CD4-positive, alpha-beta T cell treated with Interleukin-6 for 4 hours (primary cell): Measurements from ENCODE around the gene GOLGA6B.
"Not testable (repeated sequence)": the region's sequence is repeated elsewhere in the genome, so short reads cannot be mapped to it uniquely, and the experiment has no call there.

ENCODE experiments used
- DNase-seq: peaks from one replicate; pipeline ENCODE4 v3.0.0-alpha.2; 2020; ENCODE audit warnings: mixed read lengths

GOLGA6B gene

DNA sequence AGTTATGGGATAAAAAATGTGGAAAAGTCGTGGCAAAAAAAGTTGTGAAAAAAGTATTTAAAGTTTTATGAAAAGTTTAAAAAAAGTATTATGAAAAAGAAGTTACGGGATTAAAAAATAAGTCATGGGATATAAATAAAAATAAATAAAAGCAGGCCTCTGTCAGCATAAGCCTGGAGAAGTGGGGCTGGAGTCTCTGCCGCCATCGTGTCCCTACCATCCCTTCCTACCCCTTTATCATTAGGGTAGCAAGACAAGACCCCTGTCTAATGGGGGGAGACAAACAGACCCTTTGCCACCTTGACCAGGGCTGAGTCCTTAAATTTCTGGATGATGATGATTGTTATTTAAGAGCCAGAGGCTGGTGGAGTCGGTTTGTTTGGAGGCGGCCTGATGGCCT, 15.3 kb downstream of the GOLGA6B start:
- DNase-seq: not testable (repeated sequence)

DNA sequence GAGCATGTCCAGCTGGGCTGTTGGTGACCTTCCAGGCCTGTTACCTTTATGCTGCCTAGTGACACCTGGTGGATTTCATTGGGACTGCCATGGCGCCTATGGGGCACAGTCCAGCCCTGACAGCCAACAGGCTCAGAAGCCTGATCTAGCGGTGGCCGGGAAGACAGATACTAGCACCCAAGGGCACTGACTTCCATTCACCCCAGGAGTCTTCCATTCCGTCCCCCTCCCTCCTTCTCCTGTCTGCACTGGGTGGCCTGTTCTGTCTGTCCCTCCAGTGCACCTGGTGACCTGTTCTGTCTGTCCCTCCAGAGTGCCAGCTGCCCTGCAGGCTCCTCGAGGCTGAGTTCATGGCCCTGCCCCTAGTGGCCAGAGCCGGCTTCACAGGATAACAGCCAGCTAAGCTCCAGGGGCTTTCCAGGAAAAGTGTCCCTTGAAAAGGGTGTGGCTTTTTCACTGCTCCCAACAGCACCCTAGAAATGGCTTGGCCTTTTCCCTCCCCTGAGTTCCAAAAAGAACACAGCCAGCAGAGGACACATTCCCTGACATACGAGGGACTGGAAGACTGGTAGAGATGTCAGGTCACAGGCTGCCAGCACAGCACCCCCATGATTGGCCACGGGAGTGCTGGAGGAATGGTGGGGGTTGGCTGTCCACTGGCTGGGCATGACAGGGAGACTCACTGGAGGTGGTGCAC, 16.3 kb downstream of the GOLGA6B start:
- DNase-seq: peak; percentile 67

DNA sequence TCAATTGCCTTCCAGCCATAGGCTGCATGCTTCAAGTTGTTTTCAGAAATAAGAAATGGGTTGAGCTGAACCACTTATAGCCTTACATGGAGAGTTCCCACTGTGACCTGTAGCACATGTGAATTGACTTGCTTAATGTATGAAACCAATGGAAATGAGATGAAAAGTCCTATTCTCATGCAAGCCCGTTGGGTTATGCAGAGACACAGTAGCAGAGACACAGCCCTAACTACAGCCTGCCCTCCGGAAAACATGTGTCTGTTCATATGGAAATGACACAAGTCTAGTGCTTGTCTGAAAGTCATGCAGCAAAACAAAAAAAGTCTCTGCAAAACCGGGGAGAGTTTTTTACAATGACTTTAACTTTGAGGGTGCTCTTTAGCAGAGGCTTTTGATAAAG, 17.0 kb downstream of the GOLGA6B start:
- no peak for DNase-seq

DNA sequence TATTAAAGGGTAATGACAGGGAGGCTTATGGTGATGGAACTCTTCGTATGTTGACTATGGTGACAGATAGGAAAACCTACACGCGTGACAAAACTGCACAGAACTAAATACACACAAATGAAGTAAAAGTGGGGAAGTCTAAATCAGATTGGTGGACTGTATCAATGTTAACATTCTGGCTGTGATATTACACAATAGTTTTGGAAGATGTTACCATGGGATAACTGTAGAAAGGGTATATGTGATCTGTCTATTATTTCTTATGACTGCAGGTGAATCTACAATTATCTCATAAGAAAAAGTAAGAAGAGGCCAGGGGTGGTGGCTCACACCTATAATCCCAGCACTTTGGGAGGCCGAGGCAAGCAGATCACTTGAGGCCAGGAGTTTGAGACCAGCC, 22.3 kb downstream of the GOLGA6B start:
- no peak for DNase-seq

- no peak for DNase-seq
These were observed 26.4 kb downstream of the GOLGA6B start for GRCh38 chr15:72680931-72681330.

DNA sequence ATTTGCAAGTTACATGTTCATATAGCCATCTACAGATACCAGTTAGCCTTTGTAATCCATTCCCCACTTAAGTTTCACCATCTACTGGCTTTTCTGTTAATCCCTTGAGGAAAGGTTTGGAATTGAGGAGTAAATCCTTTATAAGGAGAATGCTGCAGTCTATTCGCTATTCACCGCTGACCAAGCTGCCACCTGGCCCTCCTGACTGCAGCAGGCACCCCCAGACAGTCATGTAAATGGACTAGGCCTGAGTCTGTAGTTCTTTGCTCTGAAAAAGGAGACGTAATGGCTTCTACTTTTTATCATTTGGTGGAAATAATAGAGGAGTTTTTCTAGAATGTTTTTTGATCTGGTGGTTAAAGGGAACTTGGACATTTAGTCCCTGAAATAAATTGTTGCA, 28.3 kb downstream of the GOLGA6B start:
- DNase-seq: no peak

DNA sequence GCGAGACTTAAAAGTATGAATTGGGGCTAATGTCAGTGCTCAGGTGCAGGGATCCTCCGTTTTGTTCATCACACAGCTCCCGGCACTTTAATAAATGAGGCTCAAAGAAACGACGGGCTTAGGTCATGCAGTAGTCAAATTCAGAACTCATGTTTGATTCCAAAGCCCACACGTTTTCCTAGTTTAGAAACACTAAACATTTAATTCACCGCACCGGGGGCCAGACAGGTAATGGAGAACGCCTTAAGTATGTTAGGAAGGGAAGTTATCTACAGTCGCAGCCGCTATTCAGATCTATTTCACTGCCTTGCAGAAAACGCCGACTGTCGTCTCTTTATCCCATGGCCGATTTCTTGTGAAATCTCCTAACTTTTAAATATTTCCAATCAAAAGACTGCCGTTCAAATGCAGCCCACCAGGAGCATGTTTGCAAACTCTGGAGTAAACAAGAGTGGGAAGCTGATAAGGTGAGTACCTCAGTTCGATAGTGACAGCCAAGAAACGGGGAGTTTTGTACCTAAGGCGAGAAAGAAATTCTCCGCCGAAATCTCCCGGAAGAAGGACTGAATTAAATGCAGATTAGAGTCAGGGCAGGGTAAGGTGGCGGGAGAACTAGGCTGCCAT, 30.9 kb downstream of the GOLGA6B start:
- no peak for DNase-seq

DNA sequence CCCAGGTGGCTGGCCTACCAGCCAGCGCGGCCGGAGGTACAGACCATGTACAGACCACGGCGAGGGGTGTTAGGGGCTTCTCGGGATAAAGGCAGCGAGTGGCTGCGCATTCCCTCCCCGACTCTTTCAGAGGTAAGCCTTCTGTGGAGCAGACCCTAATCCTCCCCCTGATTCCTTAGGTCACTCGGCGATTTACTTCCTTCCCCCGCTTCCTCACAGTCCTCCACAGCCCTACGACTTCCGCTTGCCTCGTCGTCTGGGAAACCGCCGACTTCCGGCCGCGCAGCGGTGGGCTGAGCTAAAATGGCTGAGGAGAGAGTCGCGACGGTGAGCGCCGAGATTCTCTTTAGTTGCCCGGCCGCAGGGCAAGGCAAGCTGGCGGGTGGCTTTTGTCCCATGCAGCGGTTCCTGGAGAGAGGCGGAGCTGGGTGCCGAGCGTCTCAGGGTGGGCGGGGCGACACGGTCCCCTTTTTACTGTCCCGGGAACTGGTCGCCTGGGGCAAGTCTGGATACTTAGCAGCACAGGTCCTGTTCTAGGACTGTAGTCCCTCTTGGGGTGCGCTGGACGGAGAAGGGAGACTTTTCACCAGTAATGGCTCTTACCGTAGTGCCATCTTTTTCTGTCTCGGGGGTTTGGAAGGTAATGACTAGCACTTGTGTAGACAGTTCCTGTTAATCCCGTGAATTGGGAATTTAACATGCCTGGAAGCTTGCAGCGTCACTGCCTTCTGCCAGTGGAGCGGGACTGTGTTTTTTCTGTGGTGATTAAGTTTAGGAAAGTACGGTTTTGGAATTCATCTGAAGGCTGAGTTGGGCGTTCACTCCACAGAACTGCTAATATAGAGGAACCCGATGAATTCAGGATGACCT, 31.7 kb downstream of the GOLGA6B start, which contains the start of the genes BBS4 and HIGD2B:
Gene BBS4, plus strand, starts transcription at position 283 of the 870 bp plus-strand sequence. Its CDS starts 21 bp downstream, at position 304.
Gene HIGD2B, minus strand, starts transcription at position 258 of the 870 bp plus-strand sequence. CDS start 9,808 bp downstream, outside the sequence.
- peak; percentile 85 for DNase-seq

DNA sequence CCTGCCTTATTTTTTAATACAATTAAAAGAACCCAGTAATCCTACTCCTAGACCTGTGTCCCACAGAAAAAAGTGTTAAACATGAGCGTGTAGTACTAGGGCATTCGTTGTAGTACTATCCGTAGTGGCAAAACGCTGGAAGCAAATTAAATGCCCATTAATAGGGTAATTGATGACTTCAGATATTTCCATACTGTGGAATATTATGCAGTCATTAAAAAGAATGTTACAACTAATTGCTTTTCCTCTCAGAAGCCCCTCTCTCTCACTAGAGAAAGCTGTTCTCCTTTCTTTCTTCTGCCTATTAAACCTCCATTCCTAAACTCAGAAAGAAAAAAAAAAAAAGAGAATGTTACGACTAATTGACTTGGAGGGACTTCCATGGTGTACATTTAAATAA, 34.2 kb downstream of the GOLGA6B start:
- DNase-seq: no peak

DNA sequence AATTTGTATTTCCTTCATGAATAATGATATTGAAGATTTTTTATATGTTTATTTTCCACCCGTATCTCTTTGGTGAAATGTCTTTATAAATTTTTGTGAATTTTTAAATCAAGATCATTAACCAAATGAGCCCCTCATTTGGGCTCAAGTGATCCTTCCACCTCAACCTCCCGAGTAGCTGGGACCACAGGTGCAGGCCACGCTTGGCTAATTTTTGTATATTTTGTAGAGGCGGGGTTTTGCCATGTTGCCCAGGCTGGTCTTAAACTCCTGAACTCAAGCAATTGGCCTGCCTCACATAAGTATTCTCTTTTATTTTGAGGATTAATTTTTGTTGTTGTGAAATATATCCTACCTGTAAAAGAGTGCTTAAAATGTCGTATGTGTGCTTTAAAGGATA, 36.4 kb downstream of the GOLGA6B start:
- no peak for DNase-seq

DNA sequence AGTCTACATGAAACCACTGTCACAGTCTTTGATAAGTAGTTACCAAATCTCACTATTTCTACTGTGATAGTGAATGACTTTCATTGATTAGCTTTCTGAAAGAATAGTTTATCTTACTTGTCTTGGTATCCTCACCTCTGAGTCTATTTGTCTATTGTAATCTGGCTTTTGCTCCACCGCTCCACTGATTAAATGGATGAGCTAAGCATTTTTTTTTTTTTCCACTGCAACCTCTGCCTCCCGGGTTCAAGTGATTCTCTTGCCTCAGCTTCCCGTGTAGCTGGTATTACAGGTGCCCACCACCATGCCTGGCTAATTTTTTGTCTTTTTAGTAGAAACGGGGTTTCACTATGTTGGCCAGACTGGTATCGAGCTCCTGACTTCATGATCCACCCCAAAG, 44.4 kb downstream of the GOLGA6B start:
- DNase-seq: no peak

DNA sequence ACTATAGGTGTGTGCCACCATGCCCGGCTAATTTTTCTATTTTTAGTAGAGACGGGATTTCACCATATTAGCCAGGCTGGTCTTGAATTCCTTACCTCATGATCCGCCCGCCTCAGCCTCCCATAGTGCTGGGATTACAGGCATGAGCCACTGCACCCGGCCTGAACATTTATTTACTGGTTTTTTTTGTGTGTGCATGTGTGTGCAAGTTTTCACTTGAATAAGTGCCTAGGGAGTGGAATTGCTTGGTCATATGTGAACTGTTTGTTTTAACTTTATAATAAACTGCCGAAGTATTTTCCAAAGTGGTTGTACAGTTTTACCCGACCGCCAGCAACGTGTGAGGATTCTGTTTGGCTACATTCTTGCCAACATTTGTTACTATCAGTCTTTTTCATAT, 45.6 kb downstream of the GOLGA6B start:
- DNase-seq: no peak

GRCh38 chr15:72706266-72706665, 51.8 kb downstream of the GOLGA6B start:
- DNase-seq: no peak

GRCh38 chr15:72708551-72709303, 54.2 kb downstream of the GOLGA6B start:
- not testable (repeated sequence) for DNase-seq
